ENCODE measurements around the gene POLG.

POLG gene

DNA sequence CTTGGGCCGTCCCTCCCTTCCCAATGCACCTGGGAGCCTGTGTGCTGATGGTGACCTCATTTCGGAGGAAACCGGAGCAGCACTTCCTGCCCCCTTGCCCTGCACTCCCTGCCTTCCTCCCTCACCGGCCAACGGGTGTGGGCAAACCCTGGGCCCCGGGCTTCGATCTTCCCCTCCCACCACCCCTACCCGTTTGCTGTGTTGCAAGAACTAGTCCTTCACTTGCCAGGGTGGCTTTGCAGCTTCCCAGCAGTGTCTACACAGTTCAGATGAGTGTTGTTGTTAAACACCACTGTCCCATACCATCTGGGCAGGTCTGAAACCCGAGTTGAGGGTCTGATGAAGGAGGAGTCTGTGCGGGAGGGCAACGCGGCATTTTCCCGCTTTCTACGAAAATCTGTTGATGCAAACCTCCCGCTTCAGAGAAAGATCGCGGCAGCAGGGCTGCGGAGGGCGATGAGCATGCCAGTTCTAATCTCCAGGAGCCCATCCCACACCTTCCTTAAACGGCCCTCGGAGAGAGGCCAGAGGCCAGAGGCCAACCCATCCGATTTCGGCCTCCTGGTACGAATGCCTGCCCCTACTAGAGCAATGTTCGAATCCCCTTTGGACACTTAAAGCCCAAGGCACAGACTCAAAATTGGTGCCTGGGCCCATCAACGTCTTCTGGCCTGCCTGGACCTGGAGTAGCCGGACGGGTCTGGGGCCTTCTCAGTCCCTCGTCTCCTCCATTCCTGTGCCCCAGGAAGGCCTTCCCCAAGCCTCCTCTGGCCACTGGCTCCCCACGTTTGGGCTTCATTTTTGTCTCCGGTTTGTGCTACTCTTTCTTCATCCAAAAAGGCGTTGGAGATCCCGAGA is 35.7 kb upstream of the POLG start:
- no peak for DNase-seq (ENCODE audit: low read depth)

DNA sequence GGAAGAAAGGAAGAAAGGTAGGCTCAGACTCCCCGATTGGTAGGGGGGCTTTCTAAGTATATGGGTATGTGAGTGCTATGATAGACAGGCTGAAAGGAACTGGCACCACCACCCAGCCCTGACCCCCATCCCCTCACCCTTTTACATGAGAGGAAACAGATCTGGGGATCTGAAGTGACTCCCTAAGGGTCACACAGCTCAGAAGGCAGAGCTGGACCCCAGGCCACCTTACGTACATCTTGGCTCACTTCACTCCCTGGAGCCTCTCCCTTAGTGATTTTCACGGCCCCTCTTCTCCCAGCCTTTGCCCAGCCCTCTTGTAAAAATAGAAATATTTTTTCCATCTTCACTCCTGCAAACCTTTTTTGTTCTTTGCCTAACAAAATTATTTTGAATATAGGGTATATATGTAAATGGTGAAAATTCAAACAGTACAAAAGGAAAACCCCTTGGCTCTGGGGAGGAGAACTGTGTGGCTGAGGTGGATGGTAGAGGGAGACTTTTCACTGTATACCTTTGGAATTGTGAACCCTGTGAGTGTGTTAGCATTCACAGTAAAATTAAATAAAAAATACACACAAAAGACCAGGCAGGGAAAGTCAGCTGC is 34.8 kb upstream of the POLG start:
- no peak for DNase-seq (ENCODE audit: low read depth)

GRCh38 chr15:89368566-89369223 is 34.1 kb upstream of the POLG start:
- DNase-seq (ENCODE audit: low read depth), result no peak

- peak; percentile 64 for DNase-seq (ENCODE audit: low read depth)
These were observed 33.1 kb upstream of the POLG start for GRCh38 chr15:89367485-89368451.

DNA sequence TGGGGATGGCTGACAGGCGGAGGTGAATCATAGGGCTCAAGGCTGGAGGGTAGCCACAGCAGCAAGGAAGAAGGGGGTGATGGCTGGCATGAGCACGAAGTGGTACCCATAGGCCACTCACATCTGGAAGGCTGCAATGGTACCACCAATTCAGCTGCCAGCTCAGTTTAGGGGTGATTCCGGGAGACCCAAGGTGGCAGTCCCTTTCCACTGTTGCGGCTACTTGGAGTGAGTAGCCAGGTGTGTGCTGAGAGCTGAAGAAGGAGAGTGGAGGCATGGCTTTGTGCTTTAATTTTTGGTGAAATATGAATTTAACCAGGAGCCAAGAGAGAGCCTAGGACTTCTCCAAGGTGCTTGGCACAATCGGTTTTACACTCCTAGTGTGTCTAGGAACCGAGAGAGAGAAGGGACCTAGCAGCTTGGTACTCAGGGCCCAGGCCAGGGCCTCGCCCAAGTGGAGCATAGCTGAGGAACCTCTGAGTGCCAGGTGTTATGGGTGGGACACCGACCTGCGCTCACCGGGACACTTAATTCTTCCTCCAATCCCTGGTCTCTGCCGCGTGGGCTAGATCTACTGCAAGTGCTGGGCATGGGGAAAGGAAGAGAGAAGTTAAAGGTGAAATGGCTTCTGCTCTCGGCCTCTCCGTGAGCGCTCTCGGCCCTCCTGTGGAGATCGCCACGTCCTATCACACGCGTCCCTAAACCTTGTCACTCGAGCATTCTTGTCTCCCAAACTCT is 32.2 kb upstream of the POLG start:
- DNase-seq (ENCODE audit: low read depth), result no peak

- no peak for DNase-seq (ENCODE audit: low read depth)
These were observed 30.9 kb upstream of the POLG start for GRCh38 chr15:89365462-89366065.

GRCh38 chr15:89364741-89365450 is 30.3 kb upstream of the POLG start:
- no peak for DNase-seq (ENCODE audit: low read depth)

DNA sequence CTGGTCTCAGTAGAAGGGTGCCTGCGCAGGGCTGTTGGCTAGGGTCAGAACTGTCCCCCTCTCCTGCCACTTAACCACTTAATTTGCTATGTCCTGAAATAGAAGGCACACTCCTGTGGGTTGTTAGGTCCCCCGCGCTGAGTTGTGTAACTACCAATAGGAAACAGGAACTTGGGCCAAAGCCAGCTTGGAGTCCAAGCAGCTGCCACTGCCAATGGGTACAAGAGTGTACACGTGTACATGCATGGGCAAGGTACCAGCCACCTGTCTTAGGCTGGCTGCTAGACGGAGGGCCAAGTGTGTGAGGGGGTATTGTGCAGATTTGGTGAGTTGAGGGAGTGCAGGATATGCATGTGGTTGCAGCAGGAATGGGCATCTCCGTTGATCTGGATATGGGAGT is 29.7 kb upstream of the POLG start:
- DNase-seq (ENCODE audit: low read depth), result no peak

- DNase-seq (ENCODE audit: low read depth), result no peak
These were observed 29.1 kb upstream of the POLG start for GRCh38 chr15:89363770-89364169.

- DNase-seq (ENCODE audit: low read depth), result no peak
These were observed 28.5 kb upstream of the POLG start for GRCh38 chr15:89363133-89363532.

- no peak for DNase-seq (ENCODE audit: low read depth)
These were observed 27.8 kb upstream of the POLG start for GRCh38 chr15:89362203-89363101.

- no peak for DNase-seq (ENCODE audit: low read depth)
These were observed 27.0 kb upstream of the POLG start for GRCh38 chr15:89361451-89362202.

DNA sequence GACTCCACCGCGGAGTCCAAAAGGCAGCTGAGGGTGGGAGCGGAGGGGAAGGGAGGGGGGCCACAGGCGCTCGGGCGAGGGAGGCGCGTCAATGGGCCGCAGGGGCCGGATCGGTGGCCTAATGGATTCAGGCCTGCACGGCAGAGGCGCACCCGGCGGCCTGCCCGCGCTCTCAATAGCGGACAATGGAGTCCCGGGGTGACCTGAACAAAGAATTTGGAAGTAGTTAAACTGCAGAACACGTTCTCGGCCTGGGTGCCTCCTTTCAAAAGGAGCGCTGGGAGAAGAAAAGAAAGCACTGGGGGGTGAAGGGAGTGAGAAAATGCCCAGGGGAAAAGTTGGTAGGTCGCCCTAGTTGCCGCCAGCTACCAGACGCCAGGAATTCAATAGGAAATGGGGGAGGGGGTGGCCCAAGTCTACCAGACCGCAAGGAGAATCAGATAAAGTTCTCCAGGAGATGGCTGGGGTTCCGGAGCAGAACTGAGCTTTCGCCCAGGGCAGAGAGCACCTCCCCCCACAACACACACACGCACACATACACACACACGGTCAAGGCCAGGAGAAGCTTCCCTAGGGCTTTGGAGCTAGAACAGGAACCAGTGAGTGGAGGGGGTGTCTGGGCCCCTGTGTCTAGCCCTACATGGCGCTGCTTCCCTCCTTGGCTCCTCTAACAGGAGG is 25.8 kb upstream of the POLG start:
- DNase-seq (ENCODE audit: low read depth), result no peak

GRCh38 chr15:89359471-89360293 is 25.1 kb upstream of the POLG start:
- DNase-seq (ENCODE audit: low read depth), result no peak

DNA sequence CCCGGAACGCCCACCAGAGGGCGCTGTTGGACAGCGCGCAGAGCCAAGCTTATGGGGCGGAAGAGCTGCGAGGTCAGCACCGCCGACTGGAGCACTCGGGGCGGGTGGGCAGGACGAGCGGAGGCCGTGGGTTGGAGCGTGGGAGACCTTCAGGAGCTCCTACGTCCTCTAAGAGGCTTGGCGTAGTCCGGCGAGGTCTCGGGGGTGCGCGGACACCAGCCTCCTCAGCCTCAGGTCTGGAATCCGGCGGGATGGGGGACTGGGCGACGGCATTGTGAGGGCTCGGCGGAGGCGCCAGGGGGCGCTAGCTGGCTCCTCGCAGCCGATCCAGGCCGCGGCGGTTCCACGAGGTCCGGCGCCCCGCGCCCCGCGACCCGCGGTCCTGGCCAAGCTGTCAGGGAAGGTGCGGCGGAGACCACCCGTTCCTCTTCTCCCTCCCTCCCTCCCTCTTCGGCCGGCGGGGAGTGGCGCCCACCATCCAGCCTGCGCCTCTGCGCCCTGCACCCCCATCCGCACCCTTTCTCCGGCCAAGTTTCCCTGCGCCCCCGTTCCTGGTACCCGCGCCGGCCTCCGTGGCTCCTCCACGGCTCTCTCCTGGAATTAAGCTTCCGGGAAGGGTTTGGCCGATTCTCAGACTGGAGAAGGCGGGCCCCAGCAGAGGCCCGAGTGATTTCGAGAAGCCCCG is 24.3 kb upstream of the POLG start:
- no peak for DNase-seq (ENCODE audit: low read depth)

DNA sequence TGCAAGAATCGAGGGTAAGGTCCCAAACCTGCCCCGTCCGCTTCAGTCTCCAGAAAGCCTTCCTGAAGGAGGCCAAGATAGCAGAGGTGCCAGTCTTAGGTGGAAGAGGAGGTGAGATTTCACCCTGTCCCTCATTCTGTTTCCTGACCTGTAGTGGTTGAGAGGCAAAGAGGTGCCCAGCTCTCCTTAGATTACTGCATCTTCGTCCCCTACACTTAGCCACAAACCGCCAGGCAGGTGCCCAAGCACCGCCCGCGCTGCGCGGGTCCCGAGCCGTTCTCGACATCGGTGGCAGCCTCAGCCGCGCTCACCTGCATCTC is 23.8 kb upstream of the POLG start:
- no peak for DNase-seq (ENCODE audit: low read depth)
